H9 (cell line): Measurements from ENCODE around the gene LSM3. TPM values are rescaled to one million over a fixed set of nuclear protein-coding genes. Genes with fewer than 3 reads are reported as not detected.

Experiments
- DNase-seq: peaks from one replicate; pipeline ENCODE4 v3.0.0-alpha.2; 2017
- H2AFZ ChIP-seq: one replicate; pipeline ENCODE4 v1.6.1; 2013; ENCODE audit warnings: mild to moderate bottlenecking, low read length, control low read depth, moderate library complexity
- H2AK5ac ChIP-seq: 2 replicates; pipeline ENCODE4 v1.6.1; 2013; ENCODE audit warnings: low read length, control low read depth, mixed read lengths; ENCODE audit not compliant: insufficient read length
- H2BK120ac ChIP-seq: one replicate; pipeline ENCODE4 v1.6.1; 2013; ENCODE audit warnings: low read depth, mild to moderate bottlenecking, low read length, control low read depth, inconsistent platforms; ENCODE audit not compliant: poor library complexity, severe bottlenecking
- H2BK12ac ChIP-seq: 2 replicates; pipeline ENCODE4 v1.6.1; 2013; ENCODE audit warnings: low read length, control low read depth, mixed read lengths, low read depth; ENCODE audit not compliant: insufficient read length
- H2BK15ac ChIP-seq: 2 replicates; pipeline ENCODE4 v1.6.1; 2013; ENCODE audit warnings: low read depth, low read length, control low read depth
- H2BK20ac ChIP-seq: one replicate; pipeline ENCODE4 v1.6.1; 2013; ENCODE audit warnings: low read depth, mild to moderate bottlenecking, low read length, control low read depth, inconsistent platforms; ENCODE audit not compliant: poor library complexity, severe bottlenecking
- H2BK5ac ChIP-seq: 2 replicates; pipeline ENCODE4 v1.6.1; 2013; ENCODE audit warnings: low read length, control low read depth, mixed read lengths; ENCODE audit not compliant: insufficient read length
- H3K14ac ChIP-seq: 2 replicates; pipeline ENCODE4 v1.6.1; 2013; ENCODE audit warnings: low read length, control low read depth; ENCODE audit not compliant: insufficient read depth
- H3K18ac ChIP-seq: 2 replicates; pipeline ENCODE4 v1.6.1; 2013; ENCODE audit warnings: low read depth, mild to moderate bottlenecking, mixed read lengths, low read length, control low read depth; ENCODE audit not compliant: insufficient read length
- H3K23ac ChIP-seq: 2 replicates; pipeline ENCODE4 v1.6.1; 2013; ENCODE audit warnings: low read length, control low read depth, mixed read lengths, low read depth; ENCODE audit not compliant: insufficient read length
- H3K23me2 ChIP-seq: 2 replicates; pipeline ENCODE4 v1.6.1; 2013; ENCODE audit warnings: low read depth, mild to moderate bottlenecking, mixed read lengths, low read length, control low read depth; ENCODE audit not compliant: insufficient read length, poor library complexity, severe bottlenecking
- H3K27ac ChIP-seq: 2 replicates; pipeline ENCODE4 v1.5.1; 2013; ENCODE audit warnings: low read length, control low read depth, mixed read lengths, low read depth; ENCODE audit not compliant: insufficient read length
- H3K27me3 ChIP-seq: 2 replicates; pipeline ENCODE4 v1.6.1; 2013; ENCODE audit warnings: low read length, control low read depth, inconsistent platforms; ENCODE audit not compliant: insufficient read depth
- H3K4ac ChIP-seq: 2 replicates; pipeline ENCODE4 v1.6.1; 2013; ENCODE audit warnings: low read depth, mild to moderate bottlenecking, control low read depth, inconsistent platforms, low read length, moderate library complexity
- H3K4me1 ChIP-seq: 2 replicates; pipeline ENCODE4 v1.6.1; 2013; ENCODE audit warnings: low read length, control low read depth, inconsistent platforms; ENCODE audit not compliant: insufficient read depth
- H3K4me2 ChIP-seq: 2 replicates; pipeline ENCODE4 v1.6.1; 2013; ENCODE audit warnings: low read length, control low read depth, mixed read lengths; ENCODE audit not compliant: insufficient read length, insufficient read depth
- H3K56ac ChIP-seq: 2 replicates; pipeline ENCODE4 v1.6.1; 2013; ENCODE audit warnings: low read depth, mild to moderate bottlenecking, mixed read lengths, low read length, control low read depth; ENCODE audit not compliant: insufficient read length
- H3K79me1 ChIP-seq: 2 replicates; pipeline ENCODE4 v1.6.1; 2013; ENCODE audit warnings: low read depth, mild to moderate bottlenecking, moderate library complexity, low read length, control low read depth, inconsistent platforms; ENCODE audit not compliant: insufficient read depth, poor library complexity, severe bottlenecking
- H3K79me2 ChIP-seq: 2 replicates; pipeline ENCODE4 v1.6.1; 2013; ENCODE audit warnings: low read length, control low read depth, inconsistent platforms; ENCODE audit not compliant: insufficient read depth
- H3K9ac ChIP-seq: 2 replicates; pipeline ENCODE4 v1.6.1; 2013; ENCODE audit warnings: low read length, control low read depth, mixed read lengths; ENCODE audit not compliant: insufficient read length; ENCODE audit errors: extremely low read depth
- H3K9me3 ChIP-seq: one replicate; pipeline ENCODE4 v1.6.1; 2013; ENCODE audit warnings: low read depth, low read length, inconsistent platforms; ENCODE audit not compliant: control insufficient read depth
- H3T11ph ChIP-seq: one replicate; pipeline ENCODE4 v1.6.1; 2013; ENCODE audit warnings: mild to moderate bottlenecking, low read length, control low read depth, inconsistent platforms
- H4K20me1 ChIP-seq: one replicate; pipeline ENCODE4 v1.6.1; 2013; ENCODE audit not compliant: control insufficient read depth, insufficient read length, insufficient read depth
- H4K5ac ChIP-seq: 2 replicates; pipeline ENCODE4 v1.6.1; 2013; ENCODE audit warnings: low read depth, mild to moderate bottlenecking, mixed read lengths, low read length, control low read depth; ENCODE audit not compliant: insufficient read length
- H4K8ac ChIP-seq: replicated peaks from 2 replicates; pipeline ENCODE4 v1.6.1; 2013; ENCODE audit warnings: low read length, control low read depth, mixed read lengths, low read depth; ENCODE audit not compliant: insufficient read length
- H4K91ac ChIP-seq: 2 replicates; pipeline ENCODE4 v1.6.1; 2013; ENCODE audit warnings: low read depth, mild to moderate bottlenecking, moderate library complexity, mixed read lengths, low read length, control low read depth; ENCODE audit not compliant: insufficient read length
- H3K27ac Mint-ChIP-seq, 3 experiments: 2 replicates in 2 of 3; 3 replicates in 1 of 3; pipeline ENCODE4 v1.8.0; 2020 to 2021; ENCODE audit warnings: mixed read lengths in 3 of 3, mild to moderate bottlenecking in 1 of 3, moderate library complexity in 1 of 3
- H3K27me3 Mint-ChIP-seq: 2 replicates; pipeline ENCODE4 v1.8.0; 2021; ENCODE audit warnings: low read depth, mild to moderate bottlenecking, moderate library complexity, mixed read lengths
- H3K36me3 Mint-ChIP-seq, 3 experiments: 2 replicates in 2 of 3; 3 replicates in 1 of 3; pipeline ENCODE4 v1.8.0; 2020 to 2021; ENCODE audit warnings: low read depth in 3 of 3, mixed read lengths in 3 of 3; ENCODE audit not compliant: insufficient read depth in 1 of 3
- H3K4me1 Mint-ChIP-seq, 2 experiments: 2 replicates each; pipeline ENCODE4 v1.8.0; 2020; ENCODE audit warnings: mixed read lengths in 2 of 2
- H3K4me3 Mint-ChIP-seq, 2 experiments: 2 replicates in 1 of 2; 3 replicates in 1 of 2; pipeline ENCODE4 v1.8.0; 2020 to 2021; ENCODE audit warnings: mild to moderate bottlenecking in 2 of 2, mixed read lengths in 2 of 2, moderate library complexity in 1 of 2
- H3K9me3 Mint-ChIP-seq, 2 experiments: 2 replicates in 1 of 2; 3 replicates in 1 of 2; pipeline ENCODE4 v1.8.0; 2020; ENCODE audit warnings: mild to moderate bottlenecking in 2 of 2, mixed read lengths in 2 of 2, moderate library complexity in 1 of 2
- CTCF ChIP-seq: fragments of 200-600 bp; sonication (generic); conservative IDR thresholded peaks from 3 replicates; pipeline ENCODE4 v1.8.0; 2021; ENCODE audit warnings: antibody characterized with exemption, mild to moderate bottlenecking
- WGBS: extraction: QIAGEN DNeasy Blood & Tissue Kit; methylation state at CpG from one replicate; pipeline ENCODE4 v1.1.7; 2013; ENCODE audit warnings: missing lambda C conversion rate, low lambda C conversion rate, mixed read lengths; ENCODE audit not compliant: insufficient read length; ENCODE audit errors: extremely low coverage; 5-methylcytosine and 5-hydroxymethylcytosine counted together
- total RNA-seq: library from RNA; stranded (reverse); gene quantifications from 2 replicates; pipeline ENCODE4 v1.2.1, GENCODE V29; 2021

LSM3 gene
- total RNA-seq, 1 experiment from 2014 or later: 24.4 TPM

DNA sequence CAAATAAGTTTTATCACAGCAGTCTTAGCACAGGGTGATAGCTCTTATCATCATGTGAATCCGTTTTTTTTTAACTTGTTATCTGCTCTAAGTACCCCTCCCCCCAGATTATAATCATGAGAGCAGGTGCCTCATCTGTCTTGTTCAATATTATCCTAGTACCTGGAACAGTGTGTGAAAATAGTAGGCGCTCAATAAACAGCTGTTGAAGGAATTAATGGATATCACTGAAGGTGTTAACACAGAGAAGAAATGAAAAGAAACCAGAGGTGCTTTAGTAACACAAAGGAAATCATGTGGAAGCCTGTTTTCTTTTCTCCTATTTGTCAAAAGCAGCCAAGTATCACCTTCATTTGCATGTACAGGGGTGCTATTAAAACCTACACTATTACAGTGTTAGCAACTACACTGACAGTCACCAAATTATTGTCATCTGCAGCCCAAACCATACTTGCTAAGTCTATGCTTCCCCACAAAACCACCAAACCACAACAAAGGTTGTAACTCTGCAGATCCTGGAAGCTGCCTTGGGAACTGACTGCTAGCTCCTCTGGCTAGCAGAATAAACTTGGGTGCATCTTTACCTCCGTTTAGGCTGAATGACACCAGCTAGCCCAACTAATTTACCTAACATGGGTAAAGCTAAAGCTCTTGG is 3.1 kb upstream of the LSM3 start:
- Histone ChIP-seq H4K8ac (no peak overlapping the region), H3K79me2 (peaks cover 11% of the 10 kb centered on the region; the same call in 1 of the 2 replicates), H3T11ph (no peak overlapping the region), H4K91ac (no peak overlapping the region), H4K20me1 (no peaks in the 10 kb centered on the region), H3K18ac (no peak overlapping the region), H3K4ac (no peak overlapping the region), H3K9ac (no peak overlapping the region), H3K9me3 (no peaks in the 10 kb centered on the region), H2BK20ac (no peak overlapping the region), H3K14ac (no peak overlapping the region), H3K23me2 (peaks cover 13% of the 10 kb centered on the region), H2BK12ac (no peak overlapping the region), H2AFZ (no peak overlapping the region), H2AK5ac (no peak overlapping the region), H2BK120ac (no peak overlapping the region), H3K27me3 (no peaks in the 10 kb centered on the region), H2BK15ac (no peak overlapping the region), H3K27ac (no peak overlapping the region), H3K4me1 (no peaks in the 10 kb centered on the region), H4K5ac (no peak overlapping the region), H3K56ac (no peak overlapping the region), H3K79me1 (peaks cover 2% of the 10 kb centered on the region), H3K23ac (no peak overlapping the region), H3K4me2 (no peak overlapping the region), H2BK5ac (no peak overlapping the region)
- TF ChIP-seq CTCF: no peak
- WGBS: no CpG with 5 or more reads among the region's 3 CpGs
- H3K27me3 Mint-ChIP-seq: no peaks in the 10 kb centered on the region
- peaks cover 26 to 33% of the 10 kb centered on the region in 2 experiments for H3K4me1 Mint-ChIP-seq
- H3K4me3 Mint-ChIP-seq: no peak overlapping the region
- H3K9me3 Mint-ChIP-seq: peaks cover 0 to 3% of the 10 kb centered on the region in 2 experiments; a peak in 1 of 5 replicates
- H3K36me3 Mint-ChIP-seq: peaks cover 12 to 30% (median 25%) of the 10 kb centered on the region in 3 experiments
- H3K27ac Mint-ChIP-seq: peak overlapping the region in 1 of 3 experiments; percentile 72; a peak in 1 of 7 replicates
- no peak for DNase-seq
